CD4-positive, alpha-beta T cell treated with Interleukin-2 at 100 ng/mL for 4 hours (primary cell): Measurements from ENCODE around the gene SLC9B1.
"Not testable (repeated sequence)": the region's sequence is repeated elsewhere in the genome, so short reads cannot be mapped to it uniquely, and the experiment has no call there.

Experiments
- DNase-seq: peaks from one replicate; pipeline ENCODE4 v3.0.0-alpha.2; 2020; ENCODE audit warnings: low spot score

Gene SLC9B1

GRCh38 chr4:102878349-102878748 is 141.2 kb downstream of the SLC9B1 start:
- not testable (repeated sequence) for DNase-seq

GRCh38 chr4:102877477-102878106 is 141.9 kb downstream of the SLC9B1 start:
- DNase-seq, result not testable (repeated sequence)

- no peak for DNase-seq
Measured at GRCh38 chr4:102871772-102872171, 147.7 kb downstream of the SLC9B1 start.

- no peak for DNase-seq
Measured at GRCh38 chr4:102869569-102870197, 149.8 kb downstream of the SLC9B1 start.

DNA sequence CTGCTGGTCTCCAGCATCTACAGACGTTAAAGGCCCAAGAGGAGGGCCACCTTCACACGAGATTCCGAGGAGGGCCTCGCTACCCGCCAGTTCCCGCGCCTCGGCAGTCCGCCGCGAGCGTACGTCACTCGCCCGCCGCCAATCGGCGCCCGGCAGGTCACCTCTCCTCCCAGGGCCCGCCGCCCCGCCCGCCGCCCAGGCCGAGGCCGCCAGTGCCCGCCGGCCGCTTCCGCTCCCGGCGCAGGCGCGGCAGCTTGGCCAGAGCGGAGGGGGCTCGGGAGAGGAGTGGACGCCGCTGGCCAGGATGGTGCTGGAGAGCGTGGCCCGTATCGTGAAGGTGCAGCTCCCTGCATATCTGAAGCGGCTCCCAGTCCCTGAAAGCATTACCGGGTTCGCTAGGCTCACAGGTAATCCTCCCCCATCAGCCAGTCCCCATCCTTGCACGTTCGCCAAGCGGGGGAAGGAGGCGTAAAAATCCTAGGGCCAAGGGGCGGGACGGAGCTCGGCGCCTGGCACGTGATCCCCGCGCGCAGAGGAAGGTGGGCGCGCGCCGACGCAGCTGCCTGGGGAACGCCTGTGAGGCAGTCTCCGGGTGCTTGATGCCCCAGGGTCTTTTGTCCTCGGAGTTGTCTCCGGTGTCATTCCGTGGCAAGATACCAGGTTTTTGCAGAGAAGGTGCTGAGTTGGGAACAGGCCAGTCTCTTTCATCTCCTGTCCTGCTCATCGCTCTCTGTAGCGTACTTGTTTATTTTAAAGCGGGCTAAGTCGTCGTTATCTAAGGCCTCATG is 150.5 kb downstream of the SLC9B1 start, which contains the start of gene CISD2:
Gene CISD2, plus strand, starts transcription at position 212 of the 788 bp plus-strand sequence. Its CDS starts 93 bp downstream, at position 305.
- DNase-seq, result peak; percentile 88

DNA sequence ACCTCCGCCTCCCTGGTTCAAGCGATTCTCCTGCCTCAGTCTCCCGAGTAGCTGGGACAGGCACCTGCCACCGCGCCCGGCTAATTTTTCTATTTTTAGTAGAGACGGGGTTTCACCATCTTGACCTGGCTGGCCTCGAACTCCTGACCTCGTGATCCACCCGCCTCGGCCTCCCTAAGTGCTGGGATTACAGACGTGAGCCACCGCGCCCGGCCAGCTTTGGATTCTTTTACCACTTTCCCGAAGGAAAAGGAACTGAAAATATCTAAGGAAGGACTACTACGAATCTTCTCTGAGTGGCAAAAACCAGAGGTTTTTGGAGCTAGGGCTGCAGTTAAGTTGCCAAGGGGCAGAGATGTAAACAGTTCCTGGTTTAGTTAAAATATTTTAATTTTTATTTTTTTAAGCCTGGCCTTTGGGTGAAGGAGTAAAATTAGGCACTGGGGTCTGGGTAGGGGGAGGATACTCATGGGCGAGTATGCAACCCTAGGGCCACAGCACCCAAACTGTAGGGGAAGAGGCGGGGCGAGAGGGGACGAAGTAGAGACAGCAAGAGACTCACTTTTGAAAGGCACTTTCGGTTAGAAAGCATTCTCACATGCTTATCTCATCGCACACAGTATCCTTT is 151.2 kb downstream of the SLC9B1 start:
- no peak for DNase-seq

DNA sequence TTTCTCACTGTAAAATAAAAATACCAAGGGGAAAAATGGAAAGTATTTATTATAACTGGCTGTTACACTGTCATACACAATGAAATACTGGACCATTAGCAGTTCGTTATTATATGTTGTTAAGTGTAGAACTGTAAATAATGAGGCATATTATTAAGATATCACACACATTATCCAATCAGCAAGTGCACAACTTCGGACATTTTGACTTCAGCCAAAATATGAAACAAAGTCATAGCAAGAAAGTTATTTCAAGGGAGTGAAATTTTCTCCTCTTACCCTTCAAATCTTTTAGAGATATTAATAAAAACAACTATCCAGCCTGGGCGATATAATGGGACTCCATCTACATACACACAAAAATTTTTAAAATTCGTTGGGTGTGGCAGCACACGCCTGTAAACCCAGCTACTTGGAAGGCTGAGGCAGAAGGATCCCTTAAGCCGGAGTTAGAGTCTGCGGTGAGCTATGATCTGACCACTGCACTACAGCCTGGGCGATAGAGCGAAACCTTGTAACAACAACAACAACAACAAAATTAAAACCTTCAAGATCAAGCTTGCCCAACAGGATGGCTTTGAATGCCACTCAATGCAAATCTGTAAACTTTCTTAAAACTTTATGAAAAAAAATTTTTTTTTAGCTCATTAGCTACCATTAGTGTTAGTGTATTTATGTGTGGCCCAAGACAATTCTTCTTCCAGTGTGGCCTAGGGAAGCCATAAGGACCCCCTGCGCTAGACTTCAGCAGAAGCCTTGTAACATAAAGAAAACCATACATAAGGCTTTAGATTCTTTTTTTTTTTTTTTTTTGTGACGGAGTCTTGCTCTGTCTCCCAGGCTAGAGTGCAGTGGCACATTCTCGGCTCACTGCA is 152.0 kb downstream of the SLC9B1 start:
- DNase-seq, result no peak

DNA sequence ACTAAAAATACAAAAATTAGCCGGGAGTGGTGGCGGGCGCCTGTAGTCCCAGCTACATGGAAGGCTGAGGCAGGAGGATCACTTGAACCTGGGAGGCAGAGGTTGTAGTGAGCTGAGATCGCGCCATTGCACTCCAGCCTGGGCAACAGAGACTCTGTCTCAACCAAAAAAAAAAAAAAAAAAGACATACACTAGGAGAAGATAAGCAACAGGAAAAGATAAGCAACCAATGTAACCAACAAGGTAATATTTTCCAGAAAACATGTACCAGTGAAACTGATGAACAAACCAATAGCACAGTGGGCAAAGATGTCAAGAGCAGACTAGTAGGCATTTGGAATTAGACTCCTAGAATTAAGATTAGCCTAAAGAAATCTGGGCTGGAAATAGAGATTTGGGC is 154.2 kb downstream of the SLC9B1 start:
- DNase-seq, result not testable (repeated sequence)

- DNase-seq, result no peak
Measured at GRCh38 chr4:102862747-102863146, 156.8 kb downstream of the SLC9B1 start.

- DNase-seq, result no peak
Measured at GRCh38 chr4:102862016-102862415, 157.5 kb downstream of the SLC9B1 start.

DNA sequence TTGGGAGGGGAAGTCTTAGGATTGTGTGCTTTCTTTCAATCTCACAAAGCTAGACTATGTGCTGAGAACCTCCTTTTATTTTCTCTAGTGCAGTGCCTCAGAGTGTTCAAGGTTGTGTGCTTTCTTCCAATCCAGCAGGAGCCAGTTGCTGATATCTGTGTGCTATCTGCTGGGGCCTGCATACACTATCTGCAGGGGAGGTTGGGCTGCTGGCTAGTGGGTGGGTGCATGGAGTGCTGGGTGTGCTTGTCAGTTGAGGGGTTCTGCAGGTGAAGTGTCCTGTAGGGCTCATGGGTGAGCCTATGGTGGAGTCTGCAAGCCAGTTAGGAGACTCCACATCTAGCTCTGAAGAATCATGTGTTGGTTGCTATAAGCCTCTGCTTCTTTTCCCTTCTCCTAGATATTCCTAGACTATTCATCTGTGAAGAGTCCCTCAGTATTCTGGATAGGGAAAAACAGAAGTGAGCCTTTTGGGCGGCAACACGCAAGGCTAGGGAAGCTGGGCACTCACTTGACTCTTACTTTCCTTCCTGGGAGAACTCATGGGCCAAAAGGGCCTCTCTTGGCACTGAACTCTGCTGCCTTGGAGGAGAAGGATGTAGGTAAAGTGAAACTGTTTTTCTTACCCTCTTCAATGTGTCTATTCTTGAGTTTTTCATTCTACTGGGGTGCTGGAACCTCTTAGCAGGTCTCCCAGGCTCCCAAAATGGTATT is 158.7 kb downstream of the SLC9B1 start:
- no peak for DNase-seq

DNA sequence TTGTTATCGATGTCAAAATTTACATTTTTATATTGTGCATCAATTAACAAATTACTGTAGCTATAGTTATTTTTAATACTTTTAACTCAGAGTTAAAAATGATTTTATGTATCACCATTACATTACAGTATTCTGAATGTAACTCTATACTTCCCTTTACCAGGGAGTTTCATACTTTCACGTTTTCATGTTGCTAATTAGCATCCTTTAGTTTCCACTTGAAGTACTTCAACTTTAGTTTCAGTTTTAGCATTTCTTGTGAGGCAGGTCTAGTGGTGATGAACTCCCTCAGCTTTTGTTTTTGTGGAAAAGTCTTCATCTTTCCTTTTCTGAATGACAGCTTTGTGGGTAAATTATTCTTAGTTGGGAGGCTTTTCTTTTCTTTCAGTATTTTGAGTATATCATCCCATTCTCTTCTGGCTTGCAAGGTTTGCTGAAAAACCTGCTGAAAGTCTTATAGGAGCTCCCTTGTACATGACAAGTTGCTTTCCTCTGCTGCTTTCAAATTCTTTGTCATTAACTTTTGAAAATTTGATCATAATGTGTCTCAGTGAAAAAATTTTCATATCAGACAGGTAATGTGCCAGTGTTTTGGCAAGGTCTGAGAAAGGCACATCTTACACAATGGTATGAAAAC is 160.6 kb downstream of the SLC9B1 start:
- no peak for DNase-seq
